Thymus (tissue), 11 donors: ENCODE measurements around the gene MAST2. TPM values are rescaled to one million over a fixed set of nuclear protein-coding genes. Genes with fewer than 3 reads are reported as not detected.

ENCODE experiments used
- DNase-seq, 9 donors: peaks; one replicate each; pipeline ENCODE4 v3.0.0-alpha.2; 2013; ENCODE audit warnings: low spot score in 9 of 9, low read depth in 6 of 9, missing footprints in 1 of 9
- H3K27ac ChIP-seq, 2 donors: one replicate each; pipeline ENCODE4 v1.5.1; 2013; ENCODE audit warnings: control low read depth in 1 of 2, low read depth in 1 of 2, low read length in 1 of 2, mild to moderate bottlenecking in 1 of 2, moderate library complexity in 1 of 2
- H3K27me3 ChIP-seq, 2 donors: one replicate each; pipeline ENCODE4 v1.5.1; 2013; ENCODE audit warnings: low read length in 1 of 2; ENCODE audit not compliant: control insufficient read depth in 2 of 2, insufficient read depth in 1 of 2
- H3K36me3 ChIP-seq, 2 donors: one replicate each; pipeline ENCODE4 v1.5.1; 2013; ENCODE audit warnings: low read length in 1 of 2, mild to moderate bottlenecking in 1 of 2, moderate library complexity in 1 of 2; ENCODE audit not compliant: control insufficient read depth in 2 of 2, insufficient read depth in 2 of 2
- H3K4me1 ChIP-seq, 2 donors: one replicate each; pipeline ENCODE4 v1.5.1; 2013; ENCODE audit warnings: low read length in 2 of 2; ENCODE audit not compliant: control insufficient read depth in 2 of 2, insufficient read depth in 2 of 2
- H3K4me3 ChIP-seq, 2 donors: one replicate each; pipeline ENCODE4 v1.5.1; 2013; ENCODE audit warnings: low read length in 2 of 2, control low read depth in 1 of 2, mild to moderate bottlenecking in 1 of 2
- H3K9me3 ChIP-seq, 2 donors: one replicate each; pipeline ENCODE4 v1.5.1; 2013; ENCODE audit warnings: low read length in 1 of 2, mild to moderate bottlenecking in 1 of 2; ENCODE audit not compliant: control insufficient read depth in 2 of 2, insufficient read depth in 1 of 2
- WGBS: extraction: QIAGEN DNeasy Blood & Tissue Kit; methylation state at CpG from one replicate; pipeline ENCODE4 v1.1.7; 2013; 5-methylcytosine and 5-hydroxymethylcytosine counted together
- polyA plus RNA-seq: library from polyadenylated mRNA; stranded (reverse); fragments of 200-250 nt; gene quantifications from one replicate; pipeline ENCODE4 v1.2.3, GENCODE V29; 2013
- total RNA-seq: library from RNA; stranded (reverse); fragments of 120-200 nt; gene quantifications from one replicate; pipeline ENCODE4 v1.2.4, GENCODE V29; 2013
- donor health status: healthy.

MAST2 gene
- total and polyA plus RNA-seq, 2 donors = 3.4 to 8.8 TPM

DNA sequence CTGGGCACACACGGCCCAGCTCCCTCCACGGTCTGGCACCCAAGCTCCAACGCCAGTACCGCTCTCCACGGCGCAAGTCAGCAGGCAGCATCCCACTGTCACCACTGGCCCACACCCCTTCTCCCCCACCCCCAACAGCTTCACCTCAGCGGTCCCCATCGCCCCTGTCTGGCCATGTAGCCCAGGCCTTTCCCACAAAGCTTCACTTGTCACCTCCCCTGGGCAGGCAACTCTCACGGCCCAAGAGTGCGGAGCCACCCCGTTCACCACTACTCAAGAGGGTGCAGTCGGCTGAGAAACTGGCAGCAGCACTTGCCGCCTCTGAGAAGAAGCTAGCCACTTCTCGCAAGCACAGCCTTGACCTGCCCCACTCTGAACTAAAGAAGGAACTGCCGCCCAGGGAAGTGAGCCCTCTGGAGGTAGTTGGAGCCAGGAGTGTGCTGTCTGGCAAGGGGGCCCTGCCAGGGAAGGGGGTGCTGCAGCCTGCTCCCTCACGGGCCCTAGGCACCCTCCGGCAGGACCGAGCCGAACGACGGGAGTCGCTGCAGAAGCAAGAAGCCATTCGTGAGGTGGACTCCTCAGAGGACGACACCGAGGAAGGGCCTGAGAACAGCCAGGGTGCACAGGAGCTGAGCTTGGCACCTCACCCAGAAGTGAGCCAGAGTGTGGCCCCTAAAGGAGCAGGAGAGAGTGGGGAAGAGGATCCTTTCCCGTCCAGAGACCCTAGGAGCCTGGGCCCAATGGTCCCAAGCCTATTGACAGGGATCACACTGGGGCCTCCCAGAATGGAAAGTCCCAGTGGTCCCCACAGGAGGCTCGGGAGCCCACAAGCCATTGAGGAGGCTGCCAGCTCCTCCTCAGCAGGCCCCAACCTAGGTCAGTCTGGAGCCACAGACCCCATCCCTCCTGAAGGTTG, 231.4 kb downstream of the MAST2 start:
- H3K4me3 ChIP-seq = no peak overlapping the region
- no peaks in the 10 kb centered on the region for H3K9me3 ChIP-seq
- no peak overlapping the region for H3K27ac ChIP-seq
- H3K36me3 ChIP-seq = peaks cover 2 to 19% of the 10 kb centered on the region in 2 donors
- H3K27me3 ChIP-seq = no peaks in the 10 kb centered on the region
- no peak for DNase-seq
- H3K4me1 ChIP-seq = no peaks in the 10 kb centered on the region
- WGBS = 98% methylated on average over 27 of the region's 27 CpGs

DNA sequence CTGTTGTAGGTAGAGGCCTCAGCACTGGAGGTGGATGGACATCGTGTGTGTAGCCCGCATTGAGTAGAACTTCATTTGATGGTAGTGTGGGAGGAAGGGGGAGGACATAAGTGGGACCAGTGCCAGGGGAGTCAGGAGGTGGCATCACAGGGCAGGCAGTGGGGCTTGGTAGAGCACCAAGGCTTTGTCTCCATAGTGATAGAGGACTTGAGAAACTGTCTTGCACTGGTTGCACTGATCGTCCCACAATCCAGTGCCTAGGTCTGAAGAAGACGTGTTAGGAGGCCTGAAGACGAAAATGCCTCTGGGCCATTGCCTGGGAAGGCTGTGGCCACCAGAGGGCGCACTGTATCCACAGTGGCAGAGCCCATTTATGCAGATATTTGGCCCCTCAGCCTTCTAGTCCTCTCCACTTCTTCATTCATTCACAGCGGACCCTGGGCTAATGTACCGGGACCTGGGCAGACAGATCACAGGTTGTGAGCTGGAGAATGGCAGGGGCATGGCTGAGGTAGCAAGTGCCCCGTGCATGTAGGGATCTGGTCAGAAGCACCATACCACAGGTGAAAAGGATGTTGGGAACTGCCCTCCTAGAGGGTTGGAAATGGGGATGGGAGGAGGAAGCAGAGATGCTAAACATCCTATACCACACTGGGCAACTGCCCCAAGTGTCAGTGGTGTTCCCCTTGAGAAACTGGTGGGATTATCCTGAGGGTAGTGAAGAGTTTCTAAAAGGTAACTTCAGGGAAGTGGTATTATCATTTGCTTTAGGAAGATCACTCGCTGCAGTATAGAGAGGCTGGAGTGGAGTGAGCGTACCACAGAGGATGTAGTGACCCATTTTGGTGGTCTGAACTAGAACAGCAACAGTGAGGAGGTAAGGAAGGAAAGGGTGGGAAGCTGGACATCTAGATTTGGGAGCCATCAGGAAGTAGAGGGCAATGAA, 233.8 kb downstream of the MAST2 start:
- Histone ChIP-seq H3K36me3 (peaks cover 6 to 17% of the 10 kb centered on the region in 2 donors), H3K4me3 (no peak overlapping the region), H3K27ac (no peak overlapping the region), H3K27me3 (no peaks in the 10 kb centered on the region), H3K9me3 (no peaks in the 10 kb centered on the region), H3K4me1 (peaks cover 0 to 4% of the 10 kb centered on the region in 2 donors)
- WGBS = 41% methylated on average over 11 of the region's 11 CpGs
- DNase-seq = peak; percentile 46 to 90 (median 75)

DNA sequence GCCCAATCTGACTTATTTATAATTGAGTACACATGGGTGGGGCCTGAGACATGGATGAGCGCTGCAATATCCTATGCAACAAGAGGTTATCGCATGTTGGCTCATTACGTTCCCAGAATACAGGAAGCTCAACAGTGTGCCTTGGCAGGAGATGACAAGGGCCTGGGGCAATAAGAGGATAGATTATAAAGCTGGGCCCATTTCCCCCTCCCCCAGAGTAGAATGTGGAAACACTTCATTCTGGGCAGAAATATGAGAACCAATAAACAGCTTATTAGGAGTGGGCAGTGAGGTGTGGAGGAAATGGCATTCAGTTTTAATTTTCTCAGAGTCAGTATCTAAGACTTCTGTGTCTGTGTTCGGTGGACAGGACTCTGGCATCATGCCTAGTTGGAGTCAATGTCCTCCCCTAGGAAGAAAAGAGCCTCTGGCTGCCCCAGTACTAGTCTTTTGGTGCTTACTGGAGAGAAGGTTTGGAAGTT, 236.2 kb downstream of the MAST2 start:
- Histone ChIP-seq H3K4me3 (no peak overlapping the region), H3K27me3 (no peaks in the 10 kb centered on the region), H3K27ac (no peak overlapping the region), H3K9me3 (no peaks in the 10 kb centered on the region), H3K4me1 (peaks cover 0 to 12% of the 10 kb centered on the region in 2 donors), H3K36me3 (peaks cover 14 to 18% of the 10 kb centered on the region in 2 donors)
- 89% methylated on average over 4 of the region's 4 CpGs for WGBS
- no peak for DNase-seq

DNA sequence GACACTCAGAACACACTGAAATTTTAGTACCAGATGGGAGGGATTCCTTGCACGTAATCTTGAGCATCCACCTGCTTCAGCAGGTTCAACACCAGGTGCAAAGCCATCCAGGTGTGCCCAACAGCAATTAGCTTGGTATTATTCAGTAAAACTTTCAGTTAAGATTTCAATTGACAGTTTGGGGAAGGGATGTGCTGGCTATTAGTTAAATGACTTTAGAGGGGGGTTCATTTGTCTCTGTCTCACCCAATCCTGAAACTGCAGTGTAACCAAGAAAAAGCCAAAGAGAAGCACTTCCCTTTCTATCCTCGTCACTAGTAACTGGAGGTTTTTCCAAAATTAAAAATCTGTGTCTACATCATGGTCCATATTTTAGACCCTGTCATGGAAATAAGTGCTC, 238.1 kb downstream of the MAST2 start:
- Histone ChIP-seq H3K27me3 (no peaks in the 10 kb centered on the region), H3K9me3 (no peaks in the 10 kb centered on the region), H3K4me1 (peaks cover 0 to 12% of the 10 kb centered on the region in 2 donors), H3K36me3 (peaks cover 15 to 16% of the 10 kb centered on the region in 2 donors), H3K27ac (no peak overlapping the region), H3K4me3 (no peak overlapping the region)
- WGBS = 91% methylated on average over 2 of the region's 2 CpGs
- DNase-seq = no peak

DNA sequence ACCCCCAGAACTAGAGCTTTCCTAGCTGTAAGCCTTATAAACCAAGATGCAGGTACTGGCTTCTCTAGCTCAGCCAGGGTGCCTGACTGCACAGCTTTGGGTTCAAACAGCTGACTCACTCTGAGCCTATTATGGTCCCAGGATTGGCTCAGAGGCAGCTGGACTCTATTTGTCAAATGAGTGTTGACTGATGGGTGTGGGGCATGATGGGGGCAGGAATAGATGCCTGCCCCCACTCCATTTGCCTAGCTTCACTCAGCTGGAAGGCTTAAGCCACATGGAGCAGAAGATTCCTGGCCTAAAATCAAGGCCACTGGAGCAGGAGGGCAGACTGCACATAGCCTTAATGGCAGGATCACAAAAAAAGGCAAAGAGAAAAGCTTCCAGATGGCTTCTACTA, 238.6 kb downstream of the MAST2 start:
- H3K36me3 ChIP-seq = peaks cover 15 to 16% of the 10 kb centered on the region in 2 donors
- no peak for DNase-seq
- H3K4me1 ChIP-seq = peaks cover 0 to 12% of the 10 kb centered on the region in 2 donors
- no peaks in the 10 kb centered on the region for H3K27me3 ChIP-seq
- H3K4me3 ChIP-seq = no peak overlapping the region
- no peaks in the 10 kb centered on the region for H3K9me3 ChIP-seq
- no peak overlapping the region for H3K27ac ChIP-seq

DNA sequence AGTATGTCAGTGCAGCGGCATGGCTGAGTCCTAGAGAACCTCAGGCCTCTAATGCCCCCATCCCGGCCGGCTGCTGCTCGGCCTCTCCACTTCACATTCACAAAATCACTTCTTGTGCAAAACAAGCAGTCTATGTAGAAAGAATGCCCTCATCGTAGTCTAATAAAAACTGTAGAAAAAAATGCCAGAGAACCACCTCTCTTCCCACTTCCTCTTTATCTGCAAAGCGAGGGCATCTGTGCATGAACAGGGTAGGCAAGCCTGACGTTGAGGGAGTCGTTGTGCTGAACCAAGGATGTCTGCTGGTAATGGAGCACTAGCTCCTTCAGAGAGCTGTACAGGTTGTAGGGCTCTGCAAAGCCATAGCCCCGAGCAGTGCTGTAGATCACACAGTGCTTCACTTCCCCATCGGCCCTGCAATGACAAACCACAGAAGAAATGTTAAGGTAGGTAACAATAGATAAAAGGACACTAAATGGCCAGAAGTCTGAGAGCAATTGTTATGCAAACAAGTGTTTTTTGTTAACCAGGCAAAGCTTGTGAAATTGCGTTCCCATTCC, 240.1 kb downstream of the MAST2 start:
- Histone ChIP-seq H3K4me1 (peaks cover 0 to 12% of the 10 kb centered on the region in 2 donors), H3K36me3 (peaks cover 15 to 16% of the 10 kb centered on the region in 2 donors), H3K27me3 (no peaks in the 10 kb centered on the region), H3K9me3 (no peaks in the 10 kb centered on the region), H3K27ac (no peak overlapping the region), H3K4me3 (no peak overlapping the region)
- peak in 2 of 9 donors; percentile 9 to 41 for DNase-seq
- WGBS = 31% methylated on average over 11 of the region's 11 CpGs

DNA sequence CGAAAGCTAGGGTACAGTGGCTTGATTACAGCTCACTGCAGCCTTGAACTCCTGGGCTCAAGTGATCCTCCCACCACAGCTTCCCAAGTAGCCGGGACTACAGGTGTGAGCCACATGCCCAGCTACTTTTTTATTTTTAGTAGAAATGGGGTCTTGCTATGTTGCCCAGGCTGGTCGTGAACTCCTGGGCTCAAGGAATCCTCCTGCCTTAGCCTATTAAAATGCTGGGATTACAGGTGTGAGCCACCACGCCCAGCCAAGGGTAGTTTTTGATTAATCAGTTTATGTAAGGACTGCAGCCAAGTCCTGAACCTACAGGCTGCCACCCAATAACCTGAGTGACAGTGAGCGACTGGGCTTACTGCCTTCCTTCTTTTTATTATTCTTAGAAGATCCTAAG, 240.7 kb downstream of the MAST2 start:
- Histone ChIP-seq H3K27ac (no peak overlapping the region), H3K4me1 (peaks cover 0 to 12% of the 10 kb centered on the region in 2 donors), H3K27me3 (no peaks in the 10 kb centered on the region), H3K4me3 (no peak overlapping the region), H3K9me3 (no peaks in the 10 kb centered on the region), H3K36me3 (peaks cover 15 to 16% of the 10 kb centered on the region in 2 donors)
- no peak for DNase-seq
- WGBS = 97% methylated on average over 5 of the region's 5 CpGs

DNA sequence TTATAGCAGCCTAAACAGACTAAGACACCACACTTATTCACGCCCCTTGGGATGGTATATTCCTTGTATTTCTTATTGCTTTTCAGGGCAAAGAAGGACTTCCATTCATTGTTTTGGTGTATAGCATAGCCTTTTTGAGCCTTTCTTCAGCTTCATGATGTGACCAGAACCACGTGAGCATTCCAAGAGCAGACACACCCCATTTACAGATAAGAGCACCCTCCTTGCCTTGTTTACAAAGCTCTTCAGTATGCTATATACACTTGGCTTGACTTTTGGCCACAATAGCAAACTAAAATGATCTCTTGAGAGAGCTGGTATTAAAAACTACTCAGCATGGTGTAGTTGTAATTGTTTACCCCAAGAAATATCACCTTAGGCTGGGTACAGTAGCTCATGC, 250.3 kb downstream of the MAST2 start:
- DNase-seq = no peak
- Histone ChIP-seq H3K4me1 (no peaks in the 10 kb centered on the region), H3K4me3 (no peak overlapping the region), H3K27ac (no peak overlapping the region), H3K27me3 (no peaks in the 10 kb centered on the region), H3K36me3 (peaks cover 2 to 10% of the 10 kb centered on the region in 2 donors), H3K9me3 (no peaks in the 10 kb centered on the region)
- WGBS = 97% methylated on average over 2 of the region's 2 CpGs
